HG03457 (cell line): ENCODE results near the gene COA7.
A peak's percentile ranks its signal among the peaks of the same experiment; 100 is the strongest.
"Not testable (repeated sequence)": the region's sequence is repeated elsewhere in the genome, so short reads cannot be mapped to it uniquely, and the experiment has no call there.

ENCODE experiments used
- ATAC-seq: cut with Tn5 transposase; IDR thresholded peaks from one replicate; pipeline ENCODE4 v1.9.1; 2021; ENCODE audit warnings: moderate number of reproducible peaks; ENCODE audit not compliant: unreplicated experiment

COA7 gene

GRCh38 chr1:52697795-52698674, at the start of gene COA7:
Gene COA7 (minus strand): TSS chr1:52698347. CDS start chr1:52698326, 21 bp downstream.
- peak; percentile 31 for ATAC-seq

DNA sequence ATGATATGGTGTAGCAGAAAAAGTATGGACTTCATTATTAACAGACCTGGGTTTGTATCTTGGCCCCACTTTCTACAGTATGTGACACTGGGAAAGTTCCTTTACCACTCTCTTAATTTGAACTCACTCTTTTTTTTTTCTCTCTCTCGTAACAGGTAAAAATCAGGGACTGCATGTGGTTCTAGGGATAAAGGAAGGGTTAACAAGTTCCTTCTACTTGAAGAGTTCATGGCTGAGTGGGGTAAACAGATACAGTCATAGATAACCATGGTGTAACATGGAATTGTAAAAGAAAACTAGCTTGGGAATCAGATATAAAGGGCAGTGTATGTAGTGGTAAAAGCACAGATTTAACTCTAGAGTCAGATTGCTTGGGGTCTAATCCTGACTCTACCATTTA, 49.3 kb upstream of the COA7 start:
- no peak for ATAC-seq

DNA sequence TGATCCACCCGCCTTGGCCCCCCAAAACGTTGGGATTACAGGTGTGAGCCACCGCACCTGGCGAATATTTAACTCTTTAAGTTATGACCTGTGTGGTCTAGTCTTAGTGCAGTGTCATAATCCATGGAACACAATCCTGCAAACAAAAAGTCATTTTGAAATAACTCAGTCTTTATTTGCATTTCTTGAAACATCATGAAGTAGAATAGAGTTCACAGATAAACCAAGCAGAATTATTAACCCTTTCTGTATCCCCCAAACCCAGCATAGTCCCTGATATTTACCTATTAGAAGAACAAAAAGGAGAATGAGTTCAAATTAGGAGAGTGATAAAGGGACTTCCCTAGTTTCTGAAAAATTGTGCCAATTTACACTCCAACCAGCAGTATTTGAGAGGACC, 48.0 kb upstream of the COA7 start:
- no peak for ATAC-seq

- ATAC-seq: no peak
Measured at GRCh38 chr1:52741259-52741658, 43.1 kb upstream of the COA7 start.

DNA sequence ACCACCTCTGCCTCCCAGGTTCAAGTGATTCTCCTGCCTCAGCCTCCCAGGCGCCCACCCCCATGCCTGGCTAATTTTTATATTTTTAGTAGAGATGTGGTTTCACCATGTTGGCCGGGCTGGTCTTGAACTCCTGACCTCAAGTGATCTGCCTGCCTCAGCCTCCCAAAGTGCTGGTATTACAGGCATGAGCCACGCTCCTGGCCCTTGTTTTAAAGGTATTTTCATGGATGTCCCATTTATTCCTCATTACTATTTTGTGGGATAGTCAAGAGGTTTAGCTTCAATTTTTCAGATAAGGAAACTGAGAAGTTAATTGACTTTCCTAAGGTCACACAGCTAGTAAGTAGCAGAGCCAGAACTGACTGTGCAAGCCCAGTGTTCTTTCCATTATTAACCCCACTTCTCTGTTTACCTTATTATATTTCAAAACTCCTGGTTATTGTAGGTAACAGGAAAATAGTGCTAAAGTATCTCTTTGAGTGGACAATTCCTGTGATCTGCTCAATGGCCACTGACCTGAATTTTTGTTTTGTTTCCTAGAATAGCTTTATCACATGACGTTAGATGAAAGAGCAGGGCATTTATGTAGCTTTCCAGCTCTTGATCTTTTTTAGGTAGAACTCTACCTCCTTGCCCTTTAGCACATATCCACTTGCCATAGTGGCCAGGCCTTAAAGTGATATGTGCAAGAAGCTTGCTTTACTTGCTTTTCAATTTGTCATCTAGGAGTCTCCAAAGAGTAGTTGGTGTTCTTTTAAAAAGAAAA, 41.7 kb upstream of the COA7 start:
- ATAC-seq: no peak

DNA sequence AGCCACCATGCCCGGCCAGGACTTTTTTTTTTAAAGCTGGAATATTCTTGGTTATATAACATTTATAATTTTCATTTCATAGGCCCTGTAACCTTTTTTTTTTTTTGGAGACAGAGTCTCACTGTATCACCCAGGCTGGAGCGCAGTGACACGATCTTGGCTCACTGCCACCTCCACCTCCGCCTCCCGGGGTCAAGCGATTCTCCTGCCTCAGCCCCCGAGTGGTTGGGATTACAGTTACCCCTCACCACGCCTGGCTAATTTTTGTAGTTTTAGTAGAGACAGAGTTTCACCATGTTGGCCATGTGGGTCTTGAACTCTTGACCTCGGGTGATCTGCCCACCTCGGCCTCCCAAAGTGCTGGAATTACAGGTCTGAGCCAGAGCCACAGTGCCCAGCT, 40.7 kb upstream of the COA7 start:
- no peak for ATAC-seq

- ATAC-seq: no peak
Measured at GRCh38 chr1:52738148-52738547, 40.0 kb upstream of the COA7 start.

GRCh38 chr1:52735371-52735770, 37.2 kb upstream of the COA7 start:
- not testable (repeated sequence) for ATAC-seq

DNA sequence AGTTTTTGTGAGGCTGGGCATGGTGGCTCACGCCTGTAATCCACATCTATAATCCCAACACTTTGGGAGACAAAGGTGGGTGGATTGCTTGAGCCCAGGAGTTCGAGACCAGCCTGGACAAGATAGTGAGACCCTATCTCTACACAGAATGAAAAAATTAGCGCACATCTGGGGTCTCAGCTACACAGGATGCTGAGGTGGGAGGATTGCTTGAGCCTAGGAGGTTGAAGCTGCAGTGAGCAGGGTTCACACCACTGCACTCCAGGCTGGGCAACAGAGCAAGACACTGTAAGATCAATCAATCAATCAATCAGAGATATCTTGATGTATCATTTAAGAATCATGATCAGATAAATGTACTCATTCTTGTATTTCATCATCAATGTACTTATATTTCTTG, 35.2 kb upstream of the COA7 start:
- ATAC-seq: no peak

- ATAC-seq: no peak
Measured at GRCh38 chr1:52727956-52728656, 30.0 kb upstream of the COA7 start.

DNA sequence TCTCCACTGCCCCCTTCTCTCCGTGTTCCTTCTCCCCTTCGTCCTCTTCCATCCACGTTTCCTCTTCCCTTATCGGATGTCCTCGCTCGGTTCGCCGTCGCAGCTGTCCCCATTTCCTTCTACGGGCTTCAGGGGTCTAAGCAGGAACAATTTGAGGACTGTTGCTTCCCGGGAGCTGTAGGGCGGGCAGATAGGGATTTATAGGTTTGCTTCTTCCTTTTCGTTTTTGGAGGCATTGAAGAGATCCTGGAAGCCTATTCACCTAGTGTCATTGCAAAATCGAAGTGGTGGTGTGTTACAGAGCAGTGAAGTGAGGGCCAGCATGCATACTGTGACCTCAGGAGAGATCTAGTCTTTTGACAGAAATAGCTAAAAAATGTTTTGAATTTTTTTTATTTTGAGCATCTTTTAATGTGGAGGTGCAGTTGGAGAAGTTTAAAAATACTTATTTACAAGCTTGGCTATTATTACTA, 29.0 kb upstream of the COA7 start:
- ATAC-seq: no peak

- peak; percentile 75 for ATAC-seq
Measured at GRCh38 chr1:52726265-52727113, 28.3 kb upstream of the COA7 start, which contains the start of gene ZYG11B. Gene ZYG11B (plus strand): TSS chr1:52726453. CDS start chr1:52726654, 201 bp downstream.

GRCh38 chr1:52725903-52726264, 27.7 kb upstream of the COA7 start:
- no peak for ATAC-seq

DNA sequence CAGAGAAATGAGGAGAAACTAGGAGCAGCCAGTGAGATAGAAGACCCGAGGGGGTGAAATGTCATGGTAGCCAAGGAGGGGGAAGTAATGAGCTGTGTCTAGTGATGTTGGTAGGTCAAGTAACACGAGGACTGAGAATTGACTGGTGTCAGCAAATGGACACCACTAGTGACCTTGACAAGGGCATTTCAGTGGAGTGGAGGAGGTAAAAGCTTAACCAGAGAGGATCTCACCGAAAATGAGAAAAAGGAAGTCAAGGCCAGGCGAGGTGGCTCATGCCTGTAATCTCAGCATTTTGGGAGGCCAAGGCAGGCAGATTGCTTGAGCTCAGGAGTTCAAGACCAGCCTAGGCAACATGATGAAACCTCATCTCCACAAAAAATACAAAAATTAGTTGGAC, 25.1 kb upstream of the COA7 start:
- no peak for ATAC-seq

GRCh38 chr1:52715296-52715695, 17.1 kb upstream of the COA7 start:
- ATAC-seq: not testable (repeated sequence)

- ATAC-seq: no peak
Measured at GRCh38 chr1:52713590-52713989, 15.4 kb upstream of the COA7 start.

- ATAC-seq: no peak
Measured at GRCh38 chr1:52709016-52709415, 10.9 kb upstream of the COA7 start.

DNA sequence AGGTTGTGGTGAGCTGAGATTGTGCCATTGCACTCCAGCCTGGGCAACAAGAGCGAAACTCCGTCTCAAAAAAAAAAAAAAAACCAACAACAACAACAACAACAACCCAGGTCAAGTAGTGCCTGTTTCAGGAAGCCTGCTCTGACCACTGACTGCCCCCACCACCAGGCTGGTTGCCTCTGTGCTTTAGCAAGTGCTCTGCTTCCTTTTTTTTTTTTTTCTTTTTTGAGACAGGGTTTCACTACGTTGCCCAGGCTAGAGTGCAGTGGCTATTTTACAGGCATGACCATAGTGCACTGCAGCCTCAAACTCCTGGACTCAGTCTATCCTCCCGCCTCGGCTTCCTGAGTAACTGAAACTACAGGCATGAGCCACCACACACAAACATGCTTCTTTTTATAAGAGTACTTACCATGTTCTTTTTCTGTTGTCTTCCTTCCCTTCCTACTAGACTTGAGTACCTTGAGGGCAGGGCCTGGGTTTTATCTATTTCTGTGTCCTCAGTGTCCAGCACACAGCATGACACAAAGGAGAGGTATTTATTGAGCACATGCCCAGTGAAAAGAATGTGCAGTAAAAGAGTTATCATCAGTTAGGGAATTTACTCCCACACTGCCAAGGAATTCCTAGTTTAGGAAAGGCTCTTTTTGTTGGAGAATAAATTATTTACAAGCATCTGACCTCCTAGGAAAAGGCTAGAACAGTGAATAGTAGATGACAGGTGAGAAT, 9.9 kb upstream of the COA7 start:
- no peak for ATAC-seq
